NB4 (cell line): ENCODE measurements around the gene MRPL12.

Source experiments
- POLR2A ChIP-seq: IDR thresholded peaks from 2 replicates; pipeline ENCODE4 v1.6.1; 2011; ENCODE audit warnings: mild to moderate bottlenecking; ENCODE audit not compliant: insufficient read length; ENCODE audit errors: extremely low read depth
- TF ChIP-seq, protein P1 (sequence below): IDR thresholded peaks from one replicate; pipeline ENCODE4 v1.5.1; 2012; ENCODE audit warnings: low read depth, low read length

DNA sequence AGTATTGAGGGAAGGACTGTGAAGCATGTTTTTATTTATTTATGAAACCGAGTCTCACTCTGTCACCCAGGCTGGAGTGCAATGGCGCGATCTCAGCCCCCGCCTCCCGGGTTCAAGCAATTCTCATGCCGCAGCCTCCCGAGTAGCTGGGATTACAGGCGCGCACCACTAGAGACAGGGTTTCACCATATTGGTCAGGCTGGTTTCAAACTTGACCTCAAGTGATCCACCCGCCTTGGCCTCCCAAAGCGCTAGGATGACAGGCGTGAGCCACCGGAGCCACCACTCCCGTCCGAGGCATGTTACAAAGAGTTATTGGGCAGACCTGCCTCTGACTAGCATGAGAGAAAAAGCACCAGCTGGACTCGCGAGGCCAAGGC lies 3.1 kb downstream of the MRPL12 start:
- TF ChIP-seq, protein P1, sequence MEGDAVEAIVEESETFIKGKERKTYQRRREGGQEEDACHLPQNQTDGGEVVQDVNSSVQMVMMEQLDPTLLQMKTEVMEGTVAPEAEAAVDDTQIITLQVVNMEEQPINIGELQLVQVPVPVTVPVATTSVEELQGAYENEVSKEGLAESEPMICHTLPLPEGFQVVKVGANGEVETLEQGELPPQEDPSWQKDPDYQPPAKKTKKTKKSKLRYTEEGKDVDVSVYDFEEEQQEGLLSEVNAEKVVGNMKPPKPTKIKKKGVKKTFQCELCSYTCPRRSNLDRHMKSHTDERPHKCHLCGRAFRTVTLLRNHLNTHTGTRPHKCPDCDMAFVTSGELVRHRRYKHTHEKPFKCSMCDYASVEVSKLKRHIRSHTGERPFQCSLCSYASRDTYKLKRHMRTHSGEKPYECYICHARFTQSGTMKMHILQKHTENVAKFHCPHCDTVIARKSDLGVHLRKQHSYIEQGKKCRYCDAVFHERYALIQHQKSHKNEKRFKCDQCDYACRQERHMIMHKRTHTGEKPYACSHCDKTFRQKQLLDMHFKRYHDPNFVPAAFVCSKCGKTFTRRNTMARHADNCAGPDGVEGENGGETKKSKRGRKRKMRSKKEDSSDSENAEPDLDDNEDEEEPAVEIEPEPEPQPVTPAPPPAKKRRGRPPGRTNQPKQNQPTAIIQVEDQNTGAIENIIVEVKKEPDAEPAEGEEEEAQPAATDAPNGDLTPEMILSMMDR, result no peak
- TF ChIP-seq POLR2A, result no peak
